ENCODE results near the gene NOL4L.

- TF ChIP-seq CTCF (IDR thresholded peaks at IDR 0.05) (no peak), POLR2A (IDR thresholded peaks at IDR 0.05) (no peak)
These were observed 137.8 kb downstream of the NOL4L start for GRCh38 chr20:32447136-32448027.
